ENCODE measurements around the gene RIC8A.

- no peak for TF ChIP-seq CTCF (IDR thresholded peaks at IDR 0.05; ENCODE audit: low read length)
- TF ChIP-seq EZH2 (IDR thresholded peaks at IDR 0.05; ENCODE audit: borderline replicate concordance, low read length), result no peak
Measured at GRCh38 chr11:211741-212140, 4.2 kb downstream of the RIC8A start.

Measured in OCI-LY1 (cell line).